Kidney epithelial cell (primary cell): ENCODE data around the gene E2F1. TPM values are rescaled to one million over a fixed set of nuclear protein-coding genes. Genes with fewer than 3 reads are reported as not detected.

Source experiments
- DNase-seq: peaks from one replicate; pipeline ENCODE4 v3.0.0-alpha.2; 2010; ENCODE audit warnings: low read depth
- H3K27me3 ChIP-seq: 2 replicates; pipeline ENCODE4 v1.6.0; 2011; ENCODE audit warnings: low read length; ENCODE audit not compliant: control insufficient read depth, insufficient read depth
- H3K36me3 ChIP-seq: 2 replicates; pipeline ENCODE4 v1.5.1; 2011; ENCODE audit warnings: low read length; ENCODE audit not compliant: control insufficient read depth, insufficient read depth
- H3K4me3 ChIP-seq: 2 replicates; pipeline ENCODE4 v1.5.1; 2011; ENCODE audit warnings: low read depth, mild to moderate bottlenecking, control low read depth, low read length
- total RNA-seq: library from RNA; depleted of rRNA; stranded (reverse); fragments of >200 nt; gene quantifications from 2 replicates; pipeline ENCODE4 v1.2.3, GENCODE V29; 2015
- TF ChIP-seq, protein P1 (sequence below): IDR thresholded peaks from 2 replicates; pipeline ENCODE4 v1.5.1; 2011; ENCODE audit warnings: mild to moderate bottlenecking, moderate library complexity, low read length, control low read depth, inconsistent platforms; ENCODE audit not compliant: insufficient read depth, poor library complexity, severe bottlenecking

Gene E2F1
- total RNA-seq, 1 donor from 2014 or later, result 4.1 TPM

DNA sequence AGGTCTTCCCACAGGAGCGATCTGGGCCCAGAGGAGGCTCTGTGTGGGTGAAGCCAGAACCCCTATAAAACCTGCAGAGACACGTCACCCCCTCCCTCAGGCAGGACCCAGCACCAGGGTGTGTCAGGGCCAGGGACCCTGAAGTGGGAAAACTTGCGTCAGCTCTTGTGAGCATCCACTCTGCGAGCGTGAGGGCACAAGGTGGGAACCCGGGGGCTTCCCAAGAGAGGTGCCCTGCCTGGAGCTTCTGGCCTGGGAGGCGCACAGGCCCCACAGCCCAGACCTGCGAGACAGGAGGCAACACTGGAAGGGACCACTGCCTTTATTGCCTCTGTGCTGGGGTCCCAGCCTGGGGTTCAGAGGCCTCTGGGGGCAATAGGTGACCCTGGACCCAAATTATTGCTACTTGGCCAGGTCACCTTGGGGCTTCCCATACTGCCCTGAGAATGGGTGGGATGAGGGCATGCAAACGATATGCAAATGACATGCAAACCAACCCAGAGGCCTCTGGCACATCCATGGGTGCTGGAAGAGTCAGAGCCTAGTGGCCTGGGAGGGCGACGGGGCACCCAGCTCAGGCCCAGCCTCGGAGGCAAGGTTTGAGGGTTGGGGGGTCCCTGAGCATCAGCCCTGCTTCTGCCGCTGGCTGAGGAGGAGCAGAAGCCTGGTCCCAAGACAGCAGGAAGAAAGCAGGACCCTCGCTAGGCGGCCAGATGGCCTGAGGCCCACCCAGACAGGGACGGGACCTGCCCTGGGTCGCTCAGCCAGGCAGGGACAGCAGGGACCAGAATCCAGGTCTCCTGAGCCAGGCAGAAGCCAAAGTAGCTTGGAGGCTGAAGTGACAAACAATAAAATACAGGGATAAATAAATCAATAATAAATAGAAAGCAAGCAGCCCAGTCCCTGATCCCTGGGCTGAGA lies 29.1 kb downstream of the E2F1 start:
- peaks cover 3% of the 10 kb centered on the region for H3K27me3 ChIP-seq
- no peak for DNase-seq
- TF ChIP-seq, protein P1, sequence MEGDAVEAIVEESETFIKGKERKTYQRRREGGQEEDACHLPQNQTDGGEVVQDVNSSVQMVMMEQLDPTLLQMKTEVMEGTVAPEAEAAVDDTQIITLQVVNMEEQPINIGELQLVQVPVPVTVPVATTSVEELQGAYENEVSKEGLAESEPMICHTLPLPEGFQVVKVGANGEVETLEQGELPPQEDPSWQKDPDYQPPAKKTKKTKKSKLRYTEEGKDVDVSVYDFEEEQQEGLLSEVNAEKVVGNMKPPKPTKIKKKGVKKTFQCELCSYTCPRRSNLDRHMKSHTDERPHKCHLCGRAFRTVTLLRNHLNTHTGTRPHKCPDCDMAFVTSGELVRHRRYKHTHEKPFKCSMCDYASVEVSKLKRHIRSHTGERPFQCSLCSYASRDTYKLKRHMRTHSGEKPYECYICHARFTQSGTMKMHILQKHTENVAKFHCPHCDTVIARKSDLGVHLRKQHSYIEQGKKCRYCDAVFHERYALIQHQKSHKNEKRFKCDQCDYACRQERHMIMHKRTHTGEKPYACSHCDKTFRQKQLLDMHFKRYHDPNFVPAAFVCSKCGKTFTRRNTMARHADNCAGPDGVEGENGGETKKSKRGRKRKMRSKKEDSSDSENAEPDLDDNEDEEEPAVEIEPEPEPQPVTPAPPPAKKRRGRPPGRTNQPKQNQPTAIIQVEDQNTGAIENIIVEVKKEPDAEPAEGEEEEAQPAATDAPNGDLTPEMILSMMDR, result no peak

DNA sequence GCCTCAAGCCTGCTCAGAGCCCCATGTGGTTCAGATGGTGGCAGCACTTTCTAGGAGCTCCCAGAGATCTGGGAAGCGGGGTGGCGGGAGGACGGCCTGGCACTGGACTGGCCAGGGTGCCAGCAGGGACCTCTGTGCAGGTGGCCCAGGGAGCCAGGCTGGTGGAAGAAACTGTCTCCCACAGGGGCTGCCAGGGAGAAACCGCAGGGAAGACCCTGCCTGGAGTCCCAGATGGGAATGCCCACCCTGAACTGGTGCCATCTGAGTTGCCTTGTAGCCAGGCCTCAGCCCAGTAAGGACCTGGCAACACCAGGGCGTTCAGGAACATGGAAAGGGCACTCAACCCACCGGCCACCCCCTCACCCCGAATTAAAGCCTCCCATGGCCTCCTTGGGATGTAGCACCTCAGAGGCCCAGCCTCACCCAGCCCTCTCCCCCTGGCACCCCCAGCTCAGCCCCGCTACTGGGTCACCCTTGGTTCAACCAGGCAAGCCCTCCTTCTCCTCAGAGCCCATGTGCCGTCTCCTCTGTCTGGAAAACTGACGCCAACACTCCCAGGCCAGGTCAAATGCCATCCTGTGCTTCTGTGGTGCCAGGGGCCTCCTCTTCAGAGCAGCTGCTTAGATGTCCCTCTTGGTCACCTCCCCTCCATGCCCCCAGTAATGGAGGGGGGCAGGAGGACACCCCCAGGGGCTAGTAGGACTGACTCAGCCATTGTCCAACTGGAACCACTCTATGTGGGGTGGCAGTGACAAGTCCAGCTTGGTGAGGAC lies 30.0 kb downstream of the E2F1 start:
- TF ChIP-seq, protein P1, result no peak
- Histone ChIP-seq H3K27me3 (peaks cover 3% of the 10 kb centered on the region), H3K36me3 (no peaks in the 10 kb centered on the region), H3K4me3 (no peak overlapping the region)
- DNase-seq, result no peak

More for the DNA sequence above, 29.1 kb downstream of the E2F1 start:
- Histone ChIP-seq H3K36me3 (no peaks in the 10 kb centered on the region), H3K4me3 (no peak overlapping the region)

DNA sequence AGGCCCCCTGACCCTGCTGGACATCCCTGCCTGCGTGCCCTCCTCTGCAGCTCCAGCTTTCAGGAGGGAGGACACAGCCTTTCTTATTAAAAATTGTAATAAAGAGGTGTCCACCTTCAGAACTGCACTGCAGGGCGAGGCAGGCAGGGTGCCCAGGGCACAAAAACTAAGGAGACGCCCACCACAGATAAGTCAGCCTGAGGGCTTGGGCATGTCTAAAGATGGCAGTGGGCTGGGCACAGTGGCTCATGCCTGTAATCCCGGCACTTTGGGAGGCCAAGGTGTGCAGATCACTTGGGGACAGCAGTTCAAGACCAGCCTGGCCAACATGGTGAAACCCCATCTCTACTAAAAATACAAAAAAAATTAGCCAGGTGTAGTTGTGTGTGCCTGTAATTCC lies 31.0 kb downstream of the E2F1 start:
- Histone ChIP-seq H3K4me3 (no peak overlapping the region), H3K27me3 (peaks cover 3% of the 10 kb centered on the region), H3K36me3 (no peaks in the 10 kb centered on the region)
- no peak for DNase-seq
- TF ChIP-seq, protein P1, result no peak

DNA sequence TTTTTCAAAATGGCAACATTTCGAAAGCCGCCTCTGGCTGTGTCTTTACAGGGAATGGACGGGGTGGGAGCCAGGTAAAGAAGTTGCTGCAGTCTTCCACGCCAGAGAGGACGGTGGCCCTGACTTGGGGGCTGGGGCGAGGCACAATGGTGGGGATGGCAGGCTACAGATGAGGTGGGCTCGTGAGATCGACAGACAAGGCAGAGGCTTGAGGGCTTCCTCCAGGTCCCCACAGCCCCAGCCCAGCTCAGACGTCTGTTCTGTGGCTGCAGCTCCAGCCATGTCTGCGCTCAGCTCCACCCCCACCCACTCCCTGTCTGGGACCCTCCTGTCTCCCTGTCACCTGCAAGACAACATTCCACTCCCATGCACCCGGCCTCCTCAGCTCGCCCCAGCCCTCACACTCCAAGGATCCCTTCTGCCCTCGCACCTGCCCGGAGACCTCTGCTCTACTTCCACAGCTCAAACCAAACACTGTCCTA lies 31.5 kb downstream of the E2F1 start:
- peaks cover 3% of the 10 kb centered on the region for H3K27me3 ChIP-seq
- no peaks in the 10 kb centered on the region for H3K36me3 ChIP-seq
- no peak for DNase-seq
- H3K4me3 ChIP-seq, result no peak overlapping the region
- TF ChIP-seq, protein P1, result no peak

DNA sequence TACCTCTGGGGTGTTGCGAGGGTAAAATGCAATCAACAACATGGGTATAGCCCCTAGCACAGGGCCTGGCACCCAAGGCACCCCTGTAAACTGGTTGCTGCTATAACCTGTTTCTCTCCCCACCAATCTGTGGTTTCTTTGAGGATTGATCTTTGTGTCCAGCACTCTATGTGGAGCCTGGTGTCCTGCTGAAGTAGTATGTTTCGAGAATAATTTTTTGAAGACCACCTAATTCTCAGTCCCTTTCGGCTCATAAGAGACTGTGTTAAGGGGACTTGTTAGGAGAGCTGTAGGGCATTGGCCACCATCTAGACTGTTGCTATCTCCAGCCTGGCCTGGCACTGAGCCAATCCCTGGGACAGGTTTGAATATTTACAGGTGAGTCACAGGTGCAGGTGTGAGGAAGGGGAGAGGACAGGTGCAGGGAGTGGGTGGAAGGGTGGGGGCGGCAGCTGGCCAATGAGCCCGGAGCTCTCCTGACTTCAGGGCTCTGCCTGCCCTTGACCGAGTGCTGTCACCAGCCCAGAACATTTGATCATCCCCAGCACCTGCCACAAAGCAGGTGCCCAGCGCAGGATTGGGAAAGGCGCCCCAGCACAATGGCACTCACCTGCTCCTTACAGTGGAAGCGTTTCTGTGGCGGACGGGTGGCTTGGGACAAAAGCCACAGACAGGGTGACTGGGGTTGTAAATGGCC lies 32.1 kb downstream of the E2F1 start:
- TF ChIP-seq, protein P1, result no peak
- Histone ChIP-seq H3K36me3 (no peaks in the 10 kb centered on the region), H3K27me3 (peaks cover 3% of the 10 kb centered on the region), H3K4me3 (no peak overlapping the region)
- DNase-seq, result no peak
